GM12878 (cell line): ENCODE measurements around the gene SEMA3D. TPM values are rescaled to one million over a fixed set of nuclear protein-coding genes. Genes with fewer than 3 reads are reported as not detected.

ENCODE experiments used
- ATAC-seq: fragments of 200-7000 bp; cut with Tn5 transposase; 3 replicates; pipeline ENCODE4 v1.9.1; 2020; ENCODE audit warnings: mild to moderate bottlenecking, moderate library complexity
- BruUV-seq: library from RNA; stranded (reverse); fragments of 400-500 nt; replicated peaks from 2 replicates; lab custom pipeline; 2021; lab: Mats Ljungman, UMichigan
- CTCF ChIA-PET: fragments of 300-600 bp; sonication (Branson Sonifier 250); formaldehyde crosslinking; extraction: SDS; loops from one replicate; lab custom pipeline; 2021; ENCODE audit warnings: inconsistent platforms; lab: Yijun Ruan, JAX
- POLR2A ChIA-PET: fragments of 350-600 bp; formaldehyde crosslinking; extraction: SDS; loops from one replicate; lab custom pipeline; 2021; ENCODE audit warnings: inconsistent platforms; lab: Charles Lee
- RAD21 ChIA-PET: fragments of 300-600 bp; sonication (Branson Sonifier 250); formaldehyde crosslinking; loops from one replicate; lab custom pipeline; 2023; ENCODE audit warnings: antibody characterized with exemption; ENCODE audit not compliant: unreplicated experiment; lab: Charles Lee
- SMC1A ChIA-PET: fragments of 300-600 bp; sonication (Branson Sonifier 250); formaldehyde crosslinking; loops from one replicate; lab custom pipeline; 2023; ENCODE audit not compliant: unreplicated experiment, uncharacterized antibody; lab: Charles Lee
- DNase-seq: peaks from one replicate; pipeline ENCODE4 v3.0.0-alpha.2; 2011; ENCODE audit warnings: low read depth, low spot score
- FAIRE-seq: peaks from 3 replicates; lab custom pipeline; 2011; peaks lifted over from hg19 to GRCh38; lab: Jason Lieb, UNC
- H2AFZ ChIP-seq: 2 replicates; pipeline ENCODE4 v1.6.0; 2011; ENCODE audit warnings: low read depth, low read length, control low read depth; ENCODE audit not compliant: control insufficient read depth
- H3K27ac ChIP-seq: 2 replicates; pipeline ENCODE4 v1.5.1; 2011; ENCODE audit warnings: control low read depth; ENCODE audit not compliant: control insufficient read depth, insufficient read depth
- H3K27me3 ChIP-seq, 2 experiments: replicated peaks in 1 of 2; 2 replicates each; pipeline versions ENCODE4 v1.6.0 to v1.6.1; 2011; ENCODE audit warnings: low read length in 1 of 2; ENCODE audit not compliant: control insufficient read depth in 2 of 2, insufficient read depth in 2 of 2
- H3K36me3 ChIP-seq, 2 experiments: 2 replicates each; pipeline ENCODE4 v1.5.1; 2011; ENCODE audit warnings: low read length in 1 of 2; ENCODE audit not compliant: control insufficient read depth in 2 of 2, insufficient read depth in 2 of 2
- H3K4me1 ChIP-seq: 2 replicates; pipeline ENCODE4 v1.6.1; 2011; ENCODE audit warnings: mild to moderate bottlenecking, low read length, moderate library complexity, mixed read lengths; ENCODE audit not compliant: control insufficient read depth, insufficient read depth
- H3K4me2 ChIP-seq: 2 replicates; pipeline ENCODE4 v1.6.0; 2011; ENCODE audit warnings: control low read depth; ENCODE audit not compliant: control insufficient read depth, insufficient read depth
- H3K4me3 ChIP-seq: fragments of 200-600 bp; sonication (generic); 2 replicates; pipeline ENCODE4 v1.5.1; 2016
- H3K79me2 ChIP-seq: 2 replicates; pipeline ENCODE4 v1.6.0; 2011; ENCODE audit warnings: low read length; ENCODE audit not compliant: control insufficient read depth, insufficient read depth
- H3K9ac ChIP-seq: 2 replicates; pipeline ENCODE4 v1.8.0; 2011; ENCODE audit warnings: low read length, control low read depth, mixed read lengths; ENCODE audit not compliant: control insufficient read depth, insufficient read depth
- H3K9me3 ChIP-seq: replicated peaks from 3 replicates; pipeline ENCODE4 v1.5.1; 2011; ENCODE audit warnings: mild to moderate bottlenecking, low read length; ENCODE audit not compliant: control insufficient read depth, insufficient read depth
- H4K20me1 ChIP-seq: 2 replicates; pipeline ENCODE4 v1.6.0; 2011; ENCODE audit not compliant: control insufficient read depth, insufficient read depth
- BACH1 ChIP-seq: fragments of 450-650 bp; IDR thresholded peaks from 2 replicates; pipeline ENCODE4 v1.6.1; 2017; ENCODE audit warnings: mild to moderate bottlenecking, borderline replicate concordance
- ESRRA ChIP-seq: IDR thresholded peaks from 2 replicates; pipeline ENCODE4 v1.6.1; 2012; ENCODE audit warnings: mild to moderate bottlenecking, low read length, improper control_type of control experiment
- FOXK2 ChIP-seq: fragments of 450-650 bp; IDR thresholded peaks from 2 replicates; pipeline ENCODE4 v1.6.1; 2017; ENCODE audit warnings: mild to moderate bottlenecking, moderate library complexity
- GABPA ChIP-seq: IDR thresholded peaks from 2 replicates; pipeline ENCODE4 v1.6.1; 2014; ENCODE audit warnings: antibody characterized with exemption, low read depth, mild to moderate bottlenecking, inconsistent platforms
- PML ChIP-seq: IDR thresholded peaks from 2 replicates; pipeline ENCODE4 v1.6.1; 2012; ENCODE audit warnings: low read length, inconsistent platforms
- SUPT20H ChIP-seq: IDR thresholded peaks from 2 replicates; pipeline ENCODE4 v1.6.1; 2011; ENCODE audit warnings: low read depth, mild to moderate bottlenecking, low read length, moderate library complexity, borderline replicate concordance; ENCODE audit not compliant: control insufficient read depth
- SUZ12 ChIP-seq: fragments of 200-600 bp; sonication (generic); IDR thresholded peaks from one replicate; pipeline ENCODE4 v1.6.1; 2018; ENCODE audit warnings: antibody characterized with exemption, mild to moderate bottlenecking; ENCODE audit not compliant: unreplicated experiment
- TAF1 ChIP-seq: IDR thresholded peaks from 2 replicates; pipeline ENCODE4 v1.6.1; 2011; ENCODE audit warnings: mild to moderate bottlenecking, low read depth, low read length, borderline replicate concordance
- ZNF207 ChIP-seq: fragments of 450-650 bp; IDR thresholded peaks from 2 replicates; pipeline ENCODE4 v1.6.1; 2014; ENCODE audit warnings: antibody characterized with exemption, mild to moderate bottlenecking, borderline replicate concordance
- ZNF217 ChIP-seq: fragments of 450-650 bp; IDR thresholded peaks from 2 replicates; pipeline ENCODE4 v1.6.1; 2017; ENCODE audit warnings: antibody characterized with exemption, mild to moderate bottlenecking
- ZZZ3 ChIP-seq: IDR thresholded peaks from 2 replicates; pipeline ENCODE4 v1.6.1; 2011; ENCODE audit warnings: low read depth; ENCODE audit not compliant: control insufficient read depth, insufficient read length
- WGBS: methylation state at CpG from one replicate; pipeline ENCODE4 v1.1.6; 2016; ENCODE audit warnings: low lambda C conversion rate; ENCODE audit not compliant: insufficient replicate concordance, insufficient coverage; ENCODE audit errors: missing lambda C conversion rate; 5-methylcytosine and 5-hydroxymethylcytosine counted together
- in situ Hi-C: fragments of 300-500 bp; cut with MboI; formaldehyde crosslinking; loops from 9 replicates; pipeline ENCODE4 v1.14.3; 2018; ENCODE audit warnings: mixed read lengths
- intact Hi-C: fragments of 100-400 bp; cut with micrococcal nuclease; formaldehyde crosslinking; loops from one replicate; pipeline ENCODE4 v1.14.2; 2022; ENCODE audit not compliant: unreplicated experiment
- polyA plus RNA-seq, 11 experiments: library from polyadenylated mRNA; depleted of rRNA in 4 of 11; unstranded in 6 of 11; stranded (reverse) in 5 of 11; fragments of >200 nt; fragmentation: Nextera tagmentation in 4 of 11; fragmentation: Illumina TruSeq in 1 of 11; extraction: Ambion mirVana in 4 of 11; extraction: Trizol in 1 of 11; gene quantifications; 1 replicate in 1 of 11; 2 replicates in 10 of 11; pipeline versions ENCODE4 v1.2.1 to v1.2.3, GENCODE V29; 2011 to 2016; ENCODE audit warnings: inconsistent platforms in 2 of 11, missing spikeins in 2 of 11, low read depth in 1 of 11
- total RNA-seq, 4 experiments: library from RNA; depleted of rRNA in 3 of 4; stranded (reverse); fragments of >200 nt in 3 of 4; fragmentation: Illumina TruSeq in 1 of 4; extraction: Trizol in 1 of 4; gene quantifications; 2 replicates each; pipeline versions ENCODE4 v1.2.1 to v1.2.3, GENCODE V29; 2013 to 2021
- TF ChIP-seq, protein P1 (sequence below): fragments of 450-650 bp; IDR thresholded peaks from 2 replicates; pipeline ENCODE4 v1.6.1; 2018; ENCODE audit warnings: borderline replicate concordance, mild to moderate bottlenecking; ENCODE audit not compliant: partially characterized antibody
- TF ChIP-seq, protein P2 (sequence below), 3 experiments: IDR thresholded peaks in 2 of 3; conservative IDR thresholded peaks in 1 of 3; 2 replicates each; pipeline ENCODE4 v1.5.1; 2011; ENCODE audit warnings: low read depth in 3 of 3, low read length in 3 of 3, mild to moderate bottlenecking in 3 of 3, control low read depth in 2 of 3, moderate library complexity in 2 of 3, inconsistent platforms in 1 of 3, mixed read lengths in 1 of 3; ENCODE audit not compliant: control insufficient read depth in 2 of 3, insufficient read depth in 1 of 3; ENCODE audit errors: extremely low read depth in 1 of 3

Gene SEMA3D
- total and polyA plus RNA-seq, 10 of the 15 experiments (the other 5 are each of a cell fraction or from before 2014, with no cell fraction given) = 0.04 TPM; not detected in 9

DNA sequence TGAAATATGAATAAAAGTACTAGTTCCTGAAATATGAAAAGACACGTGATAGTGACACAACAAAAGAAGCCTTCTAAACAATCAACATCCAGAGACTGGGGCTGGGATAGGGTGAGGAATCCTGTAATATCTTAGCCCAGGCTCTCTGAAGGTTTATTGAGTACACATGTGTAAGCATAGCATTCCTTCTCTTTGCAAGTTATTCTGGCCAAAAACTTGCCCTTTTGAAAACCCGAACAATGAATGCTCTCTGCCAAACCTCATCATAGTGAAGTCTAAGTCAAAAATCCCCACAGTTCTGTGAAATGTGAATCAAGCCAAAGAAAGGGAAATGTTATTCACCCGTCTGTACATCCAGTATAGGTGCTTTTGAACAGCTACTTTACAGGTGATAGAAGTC lies 11.6 kb downstream of the SEMA3D start:
- H3K27ac ChIP-seq = no peak overlapping the region
- H3K36me3 ChIP-seq = no peaks in the 10 kb centered on the region
- no peak overlapping the region for H2AFZ ChIP-seq
- DNase-seq = no peak
- H3K4me3 ChIP-seq = no peak overlapping the region
- SMC1A ChIA-PET = no interaction called here
- RAD21 ChIA-PET = no interaction called here
- BruUV-seq = no TSS peak
- in situ Hi-C loops = no loop called here
- no peaks in the 10 kb centered on the region; the same call in 2 of the 3 replicates for H3K9me3 ChIP-seq
- no peaks in the 10 kb centered on the region for H3K79me2 ChIP-seq
- TF ChIP-seq, protein P1, sequence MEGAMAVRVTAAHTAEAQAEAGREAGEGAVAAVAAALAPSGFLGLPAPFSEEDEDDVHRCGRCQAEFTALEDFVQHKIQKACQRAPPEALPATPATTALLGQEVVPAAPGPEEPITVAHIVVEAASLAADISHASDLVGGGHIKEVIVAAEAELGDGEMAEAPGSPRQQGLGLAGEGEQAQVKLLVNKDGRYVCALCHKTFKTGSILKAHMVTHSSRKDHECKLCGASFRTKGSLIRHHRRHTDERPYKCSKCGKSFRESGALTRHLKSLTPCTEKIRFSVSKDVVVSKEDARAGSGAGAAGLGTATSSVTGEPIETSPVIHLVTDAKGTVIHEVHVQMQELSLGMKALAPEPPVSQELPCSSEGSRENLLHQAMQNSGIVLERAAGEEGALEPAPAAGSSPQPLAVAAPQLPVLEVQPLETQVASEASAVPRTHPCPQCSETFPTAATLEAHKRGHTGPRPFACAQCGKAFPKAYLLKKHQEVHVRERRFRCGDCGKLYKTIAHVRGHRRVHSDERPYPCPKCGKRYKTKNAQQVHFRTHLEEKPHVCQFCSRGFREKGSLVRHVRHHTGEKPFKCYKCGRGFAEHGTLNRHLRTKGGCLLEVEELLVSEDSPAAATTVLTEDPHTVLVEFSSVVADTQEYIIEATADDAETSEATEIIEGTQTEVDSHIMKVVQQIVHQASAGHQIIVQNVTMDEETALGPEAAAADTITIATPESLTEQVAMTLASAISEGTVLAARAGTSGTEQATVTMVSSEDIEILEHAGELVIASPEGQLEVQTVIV = no peak
- TF ChIP-seq GABPA (no peak), ZNF207 (no peak), ESRRA (no peak), ZZZ3 (no peak), ZNF217 (no peak), SUPT20H (no peak), SUZ12 (no peak), FOXK2 (no peak), PML (no peak), TAF1 (no peak), BACH1 (no peak)
- TF ChIP-seq, protein P2, sequence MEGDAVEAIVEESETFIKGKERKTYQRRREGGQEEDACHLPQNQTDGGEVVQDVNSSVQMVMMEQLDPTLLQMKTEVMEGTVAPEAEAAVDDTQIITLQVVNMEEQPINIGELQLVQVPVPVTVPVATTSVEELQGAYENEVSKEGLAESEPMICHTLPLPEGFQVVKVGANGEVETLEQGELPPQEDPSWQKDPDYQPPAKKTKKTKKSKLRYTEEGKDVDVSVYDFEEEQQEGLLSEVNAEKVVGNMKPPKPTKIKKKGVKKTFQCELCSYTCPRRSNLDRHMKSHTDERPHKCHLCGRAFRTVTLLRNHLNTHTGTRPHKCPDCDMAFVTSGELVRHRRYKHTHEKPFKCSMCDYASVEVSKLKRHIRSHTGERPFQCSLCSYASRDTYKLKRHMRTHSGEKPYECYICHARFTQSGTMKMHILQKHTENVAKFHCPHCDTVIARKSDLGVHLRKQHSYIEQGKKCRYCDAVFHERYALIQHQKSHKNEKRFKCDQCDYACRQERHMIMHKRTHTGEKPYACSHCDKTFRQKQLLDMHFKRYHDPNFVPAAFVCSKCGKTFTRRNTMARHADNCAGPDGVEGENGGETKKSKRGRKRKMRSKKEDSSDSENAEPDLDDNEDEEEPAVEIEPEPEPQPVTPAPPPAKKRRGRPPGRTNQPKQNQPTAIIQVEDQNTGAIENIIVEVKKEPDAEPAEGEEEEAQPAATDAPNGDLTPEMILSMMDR (IDR thresholded peaks at IDR 0.05 in 2 of 3, conservative IDR thresholded peaks at IDR 0.05 in 1 of 3; ENCODE audit: control insufficient read depth in 2 of 3, extremely low read depth in 1 of 3, insufficient read depth in 1 of 3, low read depth in 3 of 3, low read length in 3 of 3) = no peak
- TF ChIP-seq, all 136 proteins: peak for 0
- 0% methylated on average over 3 of the region's 3 CpGs for WGBS
- CTCF ChIA-PET = no interaction called here
- ATAC-seq = no peak
- H3K27me3 ChIP-seq = no peaks in the 10 kb centered on the region
- no peak overlapping the region for H3K9ac ChIP-seq
- H3K4me2 ChIP-seq = no peak overlapping the region
- FAIRE-seq = no peak
- POLR2A ChIA-PET = no interaction called here
- H3K4me1 ChIP-seq = no peaks in the 10 kb centered on the region
- intact Hi-C loops = loop anchor here (5.0 kb wide), 1 partner anchor 1297 kb away; no protein-coding TSS in a partner anchor
- H4K20me1 ChIP-seq = no peaks in the 10 kb centered on the region
